IgD-negative memory B cell (primary cell): ENCODE data around the gene VIPAS39. TPM values are rescaled to one million over a fixed set of nuclear protein-coding genes. Genes with fewer than 3 reads are reported as not detected.
A peak's percentile ranks its signal among the peaks of the same experiment; 100 is the strongest.

Source experiments
- H3K27ac Mint-ChIP-seq, 3 donors: one replicate each; pipeline ENCODE4 v1.8.0; 2020 to 2022; ENCODE audit warnings: mild to moderate bottlenecking in 3 of 3, mixed read lengths in 3 of 3, moderate library complexity in 1 of 3
- H3K27me3 Mint-ChIP-seq: one replicate; pipeline ENCODE4 v1.8.0; 2021; ENCODE audit warnings: mixed read lengths
- H3K36me3 Mint-ChIP-seq: one replicate; pipeline ENCODE4 v1.8.0; 2020; ENCODE audit warnings: mild to moderate bottlenecking, mixed read lengths
- H3K4me1 Mint-ChIP-seq, 3 donors: one replicate each; pipeline ENCODE4 v1.8.0; 2020 to 2022; ENCODE audit warnings: mixed read lengths in 3 of 3, mild to moderate bottlenecking in 1 of 3
- H3K4me3 Mint-ChIP-seq, 4 donors: one replicate each; pipeline ENCODE4 v1.8.0; 2020 to 2022; ENCODE audit warnings: mild to moderate bottlenecking in 4 of 4, mixed read lengths in 4 of 4, moderate library complexity in 3 of 4
- H3K9me3 Mint-ChIP-seq, 3 donors: one replicate each; pipeline ENCODE4 v1.8.0; 2020 to 2021; ENCODE audit warnings: mixed read lengths in 3 of 3, mild to moderate bottlenecking in 1 of 3
- polyA plus RNA-seq: library from polyadenylated mRNA; unstranded; fragments of 300-500 nt; fragmentation: Illumina TruSeq; gene quantifications from one replicate; pipeline ENCODE4 v1.2.3, GENCODE V29; 2021

VIPAS39 gene
- polyA plus RNA-seq, 1 donor from 2014 or later: 7.4 TPM

- peaks cover 5% of the 10 kb centered on the region for H3K36me3 Mint-ChIP-seq
- no peaks in the 10 kb centered on the region for H3K27me3 Mint-ChIP-seq
- H3K4me3 Mint-ChIP-seq: no peak overlapping the region
- H3K27ac Mint-ChIP-seq: no peak overlapping the region
- H3K9me3 Mint-ChIP-seq: no peaks in the 10 kb centered on the region
- no peaks in the 10 kb centered on the region for H3K4me1 Mint-ChIP-seq
Observed at GRCh38 chr14:77400216-77400615, 57.2 kb downstream of the VIPAS39 start.

- Mint-ChIP-seq H3K27ac (no peak overlapping the region), H3K4me3 (no peak overlapping the region), H3K36me3 (no peaks in the 10 kb centered on the region), H3K27me3 (no peaks in the 10 kb centered on the region), H3K9me3 (no peaks in the 10 kb centered on the region), H3K4me1 (no peaks in the 10 kb centered on the region)
Observed at GRCh38 chr14:77390188-77390587, 67.2 kb downstream of the VIPAS39 start.

- Mint-ChIP-seq H3K4me3 (no peak overlapping the region), H3K4me1 (peaks cover 15 to 21% (median 20%) of the 10 kb centered on the region in 3 donors), H3K27me3 (no peaks in the 10 kb centered on the region), H3K27ac (no peak overlapping the region), H3K36me3 (no peaks in the 10 kb centered on the region), H3K9me3 (peaks cover 0 to 3% (median 0%) of the 10 kb centered on the region in 3 donors)
Observed at GRCh38 chr14:77378701-77379100, 78.7 kb downstream of the VIPAS39 start.

- Mint-ChIP-seq H3K27ac (no peak overlapping the region), H3K36me3 (peaks cover 3% of the 10 kb centered on the region), H3K4me3 (no peak overlapping the region), H3K27me3 (peaks cover 1% of the 10 kb centered on the region), H3K4me1 (peaks cover 25 to 32% (median 30%) of the 10 kb centered on the region in 3 donors), H3K9me3 (peaks cover 0 to 3% (median 0%) of the 10 kb centered on the region in 3 donors)
Observed at GRCh38 chr14:77377502-77377844, 79.9 kb downstream of the VIPAS39 start.

- H3K9me3 Mint-ChIP-seq: peaks cover 0 to 3% (median 0%) of the 10 kb centered on the region in 3 donors
- peaks cover 1% of the 10 kb centered on the region for H3K27me3 Mint-ChIP-seq
- peak within 1 kb of the TSS; percentile 89 to 95 (median 94) for H3K27ac Mint-ChIP-seq
- H3K36me3 Mint-ChIP-seq: peaks cover 3% of the 10 kb centered on the region
- H3K4me3 Mint-ChIP-seq: peak within 1 kb of the TSS in 2 of 4 donors; percentile 91 to 99
- H3K4me1 Mint-ChIP-seq: peaks cover 30 to 37% (median 36%) of the 10 kb centered on the region in 3 donors
Observed at GRCh38 chr14:77376771-77377501, 80.5 kb downstream of the VIPAS39 start, which contains the start of the genes SAMD15 and TMED8. TSS of gene SAMD15 (plus strand) at chr14:77377379. CDS start at chr14:77377419, 40 bp downstream. TSS of gene TMED8 (minus strand) at chr14:77377094. CDS start at chr14:77377053, 41 bp downstream.

Other genes starting within 250 kb of the VIPAS39 start
- gene NGB, start 186.4 kb downstream of the VIPAS39 start, polyA plus RNA-seq: not detected
- 2.3 TPM for gene POMT2, start 136.7 kb downstream of the VIPAS39 start, polyA plus RNA-seq
- 15.4 TPM for gene GSTZ1, start 136.6 kb downstream of the VIPAS39 start, polyA plus RNA-seq
- 18.9 TPM for gene TMED8, start 80.5 kb downstream of the VIPAS39 start, polyA plus RNA-seq
- gene SAMD15, start 80.2 kb downstream of the VIPAS39 start, polyA plus RNA-seq: 0.08 TPM
- 0.34 TPM for gene NOXRED1, start 34.1 kb downstream of the VIPAS39 start, polyA plus RNA-seq
- gene AHSA1, start 492 bp upstream of the VIPAS39 start, polyA plus RNA-seq: 134 TPM
- gene ISM2, start 41.2 kb upstream of the VIPAS39 start, polyA plus RNA-seq: not detected
- gene SPTLC2, start 159.0 kb upstream of the VIPAS39 start, polyA plus RNA-seq: 20.3 TPM